ES-I3 (cell line): ENCODE data around the gene MAN1C1.

Source experiments
- H3K36me3 ChIP-seq: 2 replicates; pipeline ENCODE4 v1.6.1; 2013; ENCODE audit warnings: mild to moderate bottlenecking, low read length, control low read depth, moderate library complexity; ENCODE audit not compliant: insufficient read depth
- H3K4me1 ChIP-seq: 2 replicates; pipeline ENCODE4 v1.6.1; 2013; ENCODE audit warnings: mild to moderate bottlenecking, control low read depth, low read length; ENCODE audit not compliant: insufficient read depth
- H3K9ac ChIP-seq: 2 replicates; pipeline ENCODE4 v1.6.1; 2013; ENCODE audit warnings: low read depth, mild to moderate bottlenecking, low read length, moderate library complexity
- H3K9me3 ChIP-seq: 2 replicates; pipeline ENCODE4 v1.6.1; 2013; ENCODE audit warnings: mild to moderate bottlenecking, low read length, moderate library complexity; ENCODE audit not compliant: control insufficient read depth, insufficient read depth

The MAN1C1 gene

GRCh38 chr1:25616095-25616986 is at the start of gene MAN1C1:
Gene MAN1C1 (plus strand): TSS chr1:25616791. CDS start chr1:25617798, 1,007 bp downstream.
- Histone ChIP-seq H3K9ac (peak within 1 kb of the TSS; percentile 77), H3K9me3 (no peaks in the 10 kb centered on the region), H3K4me1 (peaks cover 9% of the 10 kb centered on the region), H3K36me3 (no peaks in the 10 kb centered on the region)

DNA sequence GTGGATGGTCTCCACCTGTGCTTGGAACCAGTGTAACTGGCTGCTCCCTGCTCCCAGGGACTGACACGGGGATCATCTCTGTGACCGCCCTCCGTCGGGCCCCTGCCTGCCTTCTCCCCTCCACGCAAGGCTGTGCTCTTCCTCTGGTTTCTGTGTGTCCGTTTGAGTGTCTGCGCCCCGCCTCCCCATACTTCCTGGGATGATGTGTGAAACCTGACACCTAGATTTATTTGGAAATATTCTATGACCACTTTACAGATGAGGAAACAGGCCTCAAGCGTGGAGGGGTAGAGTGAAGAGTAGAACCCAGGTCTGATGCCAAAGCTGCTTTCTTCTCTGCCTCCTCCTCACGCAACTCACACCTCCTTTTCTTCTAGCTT is 48.9 kb upstream of the MAN1C1 start:
- H3K9ac ChIP-seq: no peak overlapping the region
- no peaks in the 10 kb centered on the region for H3K9me3 ChIP-seq
- no peaks in the 10 kb centered on the region for H3K36me3 ChIP-seq
- peaks cover 52% of the 10 kb centered on the region for H3K4me1 ChIP-seq

DNA sequence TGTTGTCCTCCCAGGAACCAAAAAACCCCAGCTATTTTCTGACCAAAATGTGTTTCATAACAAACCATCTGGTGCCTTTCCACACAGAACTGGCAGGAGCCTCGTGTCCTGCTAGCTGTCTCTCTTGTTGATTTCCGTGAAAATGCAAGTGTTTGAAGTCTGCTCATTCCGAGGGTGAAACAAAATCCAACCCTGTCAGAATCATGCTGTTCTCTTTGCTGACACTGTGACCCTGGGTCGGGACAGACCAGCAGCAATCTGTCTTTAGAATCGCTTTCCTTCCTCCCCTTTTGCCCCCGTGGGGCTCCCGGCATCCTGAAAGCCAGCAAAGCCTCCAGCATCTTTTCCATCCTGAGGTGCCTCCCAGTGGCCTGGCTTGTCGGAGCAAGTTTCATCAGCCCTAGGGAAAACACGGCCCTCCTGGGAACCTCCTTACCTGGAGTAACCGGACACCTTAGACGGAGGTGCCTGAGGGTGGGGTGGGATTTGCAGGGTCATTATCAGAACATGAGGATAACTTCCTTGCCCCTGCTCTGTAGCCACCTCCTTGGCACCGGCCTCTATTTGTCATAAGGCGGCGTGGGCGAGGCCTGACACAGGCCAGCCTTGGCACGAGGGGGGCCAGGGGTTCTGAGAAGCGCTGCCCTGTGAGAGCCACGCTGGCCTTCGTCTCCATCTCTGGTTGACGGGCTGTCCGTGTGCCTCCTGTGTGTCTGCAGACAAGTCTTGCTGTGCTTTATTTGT is 48.3 kb upstream of the MAN1C1 start:
- Histone ChIP-seq H3K4me1 (peaks cover 55% of the 10 kb centered on the region), H3K36me3 (no peaks in the 10 kb centered on the region), H3K9ac (no peak overlapping the region), H3K9me3 (no peaks in the 10 kb centered on the region)

- H3K36me3 ChIP-seq: no peaks in the 10 kb centered on the region
- H3K9me3 ChIP-seq: no peaks in the 10 kb centered on the region
- no peak overlapping the region for H3K9ac ChIP-seq
- H3K4me1 ChIP-seq: peaks cover 60% of the 10 kb centered on the region
Measured at GRCh38 chr1:25568834-25569596, 47.6 kb upstream of the MAN1C1 start.

DNA sequence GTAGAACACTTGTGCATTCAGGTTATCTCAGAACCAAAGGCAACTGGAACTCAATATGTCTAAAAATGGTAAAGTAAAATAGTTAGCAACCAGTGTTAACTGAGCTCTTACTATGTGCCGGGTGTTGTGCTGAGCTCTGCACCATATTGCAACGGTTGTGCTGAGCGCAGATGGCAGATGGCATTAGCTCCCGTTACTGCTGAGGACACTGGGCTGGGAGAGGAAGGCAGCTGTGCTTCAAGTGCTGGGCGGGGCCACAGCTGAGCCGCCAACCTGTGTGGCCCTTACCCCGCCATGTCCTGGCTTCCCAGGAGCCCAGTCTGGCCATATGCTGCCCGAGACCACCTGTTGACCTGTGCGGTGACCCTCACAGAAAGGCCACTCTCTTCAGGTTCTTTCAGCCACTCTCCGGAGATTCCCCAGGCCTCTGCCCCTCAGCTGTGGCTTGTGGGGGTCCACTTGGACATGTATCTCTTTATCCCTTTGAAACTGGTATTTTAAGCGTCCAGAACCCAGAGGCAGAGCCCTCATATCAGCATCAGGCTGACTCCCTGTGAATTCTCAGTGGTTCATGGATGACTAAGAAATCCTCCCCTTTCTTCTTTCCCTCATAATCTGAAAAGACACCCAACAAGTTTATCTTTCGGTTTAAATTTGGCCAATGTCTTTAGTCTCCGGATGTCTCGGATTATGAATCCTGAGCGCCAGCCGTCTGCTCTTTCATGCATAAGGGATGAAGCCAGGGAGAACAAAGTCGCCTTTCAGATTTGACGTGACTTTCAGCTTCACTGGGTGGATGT is 46.8 kb upstream of the MAN1C1 start:
- Histone ChIP-seq H3K36me3 (no peaks in the 10 kb centered on the region), H3K4me1 (peaks cover 60% of the 10 kb centered on the region), H3K9ac (no peak overlapping the region), H3K9me3 (no peaks in the 10 kb centered on the region)

GRCh38 chr1:25570798-25571521 is 45.6 kb upstream of the MAN1C1 start:
- Histone ChIP-seq H3K4me1 (peaks cover 49% of the 10 kb centered on the region), H3K36me3 (no peaks in the 10 kb centered on the region), H3K9me3 (no peaks in the 10 kb centered on the region), H3K9ac (no peak overlapping the region)

DNA sequence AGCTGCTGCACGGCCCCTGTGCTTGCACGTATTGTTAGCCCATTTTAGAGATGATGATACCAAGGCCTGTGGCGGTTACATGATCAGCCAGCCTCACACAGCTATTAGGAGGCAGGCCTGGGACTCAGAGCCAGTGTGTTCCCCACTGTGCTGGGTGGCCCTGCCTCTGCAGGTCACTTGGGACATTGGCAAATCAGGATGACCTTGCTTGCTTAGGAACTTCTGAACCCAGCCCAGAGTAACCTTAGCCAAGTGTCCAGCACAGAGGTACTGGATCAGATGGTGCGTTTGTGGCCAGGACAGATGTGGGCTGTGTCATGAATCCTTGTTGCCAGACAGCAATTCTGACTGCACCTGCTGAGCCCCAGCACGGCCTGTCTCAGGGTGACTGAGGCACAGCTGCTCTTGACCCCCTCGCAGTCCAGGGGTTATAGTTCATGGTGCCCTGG is 45.0 kb upstream of the MAN1C1 start:
- Histone ChIP-seq H3K9ac (no peak overlapping the region), H3K9me3 (no peaks in the 10 kb centered on the region), H3K36me3 (no peaks in the 10 kb centered on the region), H3K4me1 (peaks cover 44% of the 10 kb centered on the region)

DNA sequence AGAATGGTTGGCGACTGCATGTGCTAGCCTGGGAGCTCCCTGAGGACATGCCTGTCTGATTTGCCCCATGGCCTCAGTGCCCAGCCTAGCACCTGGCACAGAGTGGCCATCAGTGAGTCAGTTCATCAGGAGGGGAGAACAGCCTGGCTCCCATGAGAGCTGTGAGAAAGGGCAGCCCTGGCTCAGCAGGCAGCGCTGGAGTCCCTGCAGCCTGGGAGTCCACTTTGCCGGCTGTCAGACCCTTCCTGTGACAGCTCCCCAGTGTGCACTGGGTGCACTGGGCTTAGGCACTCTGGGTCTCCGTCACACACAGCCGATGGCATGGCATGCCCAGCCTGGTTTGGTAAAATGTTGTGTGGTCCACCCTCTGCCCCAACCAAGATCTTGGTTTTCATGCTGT is 44.5 kb upstream of the MAN1C1 start:
- no peaks in the 10 kb centered on the region for H3K9me3 ChIP-seq
- H3K36me3 ChIP-seq: no peaks in the 10 kb centered on the region
- H3K9ac ChIP-seq: no peak overlapping the region
- H3K4me1 ChIP-seq: peaks cover 39% of the 10 kb centered on the region

- H3K36me3 ChIP-seq: no peaks in the 10 kb centered on the region
- peaks cover 34% of the 10 kb centered on the region for H3K4me1 ChIP-seq
- H3K9ac ChIP-seq: no peak overlapping the region
- H3K9me3 ChIP-seq: no peaks in the 10 kb centered on the region
Measured at GRCh38 chr1:25572708-25573590, 43.6 kb upstream of the MAN1C1 start.

DNA sequence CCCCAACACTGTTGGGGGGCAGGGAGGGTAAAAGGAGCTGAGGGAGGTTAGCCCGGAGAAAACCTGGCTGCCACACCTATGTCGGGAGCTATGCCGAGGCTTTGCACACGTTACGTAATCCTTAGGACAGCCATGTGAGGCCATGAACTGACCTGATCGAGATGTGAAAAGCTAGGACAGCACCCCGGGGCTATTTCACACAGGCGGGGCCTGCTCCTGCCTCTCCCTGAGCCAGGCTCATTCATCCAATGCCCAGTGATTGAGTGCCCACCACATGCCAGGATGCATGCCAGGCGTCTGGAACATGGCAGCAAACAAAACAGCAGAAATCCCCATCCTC is 43.0 kb upstream of the MAN1C1 start:
- Histone ChIP-seq H3K36me3 (no peaks in the 10 kb centered on the region), H3K9ac (no peak overlapping the region), H3K4me1 (peaks cover 30% of the 10 kb centered on the region), H3K9me3 (no peaks in the 10 kb centered on the region)

GRCh38 chr1:25573961-25574360 is 42.6 kb upstream of the MAN1C1 start:
- Histone ChIP-seq H3K9ac (no peak overlapping the region), H3K36me3 (no peaks in the 10 kb centered on the region), H3K9me3 (no peaks in the 10 kb centered on the region), H3K4me1 (peaks cover 26% of the 10 kb centered on the region)

DNA sequence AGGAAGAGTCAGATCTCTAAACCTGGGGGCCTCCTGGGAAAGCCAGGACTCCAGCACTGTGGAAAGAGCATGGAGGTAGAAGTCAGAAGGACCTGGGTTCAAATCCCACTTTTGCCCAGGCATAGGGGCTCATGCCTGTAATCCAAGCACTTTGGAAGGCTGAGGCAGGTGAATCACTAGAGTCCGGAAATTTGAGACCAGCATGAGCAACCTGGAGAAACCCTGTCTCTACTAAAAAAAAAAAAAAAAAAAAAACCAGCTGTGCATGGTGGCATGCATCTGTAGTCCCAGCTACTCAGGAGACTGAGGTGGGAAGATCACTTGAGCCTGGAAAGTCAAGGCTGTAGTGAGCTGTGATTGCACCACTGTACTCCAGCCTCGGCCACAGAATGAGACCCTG is 41.4 kb upstream of the MAN1C1 start:
- no peaks in the 10 kb centered on the region for H3K9me3 ChIP-seq
- H3K9ac ChIP-seq: no peak overlapping the region
- H3K36me3 ChIP-seq: no peaks in the 10 kb centered on the region
- peaks cover 16% of the 10 kb centered on the region for H3K4me1 ChIP-seq
